Type B pancreatic cell (in vitro differentiated cells): ENCODE data around the gene RIMBP2. TPM values are rescaled to one million over a fixed set of nuclear protein-coding genes. Genes with fewer than 3 reads are reported as not detected.

ENCODE experiments used
- DNase-seq: peaks from one replicate; pipeline ENCODE4 v3.0.0; 2021; ENCODE audit warnings: mixed read lengths; ENCODE audit not compliant: unreplicated experiment; ENCODE audit errors: extremely low spot score
- H3K27ac Mint-ChIP-seq: 2 replicates; pipeline ENCODE4 v1.8.0; 2021; ENCODE audit warnings: mild to moderate bottlenecking, mixed read lengths
- H3K27me3 Mint-ChIP-seq: 2 replicates; pipeline ENCODE4 v1.8.0; 2021; ENCODE audit warnings: mixed read lengths
- H3K36me3 Mint-ChIP-seq: 2 replicates; pipeline ENCODE4 v1.8.0; 2021; ENCODE audit warnings: mixed read lengths
- H3K4me1 Mint-ChIP-seq: one replicate; pipeline ENCODE4 v1.8.0; 2021; ENCODE audit warnings: mixed read lengths; ENCODE audit not compliant: unreplicated experiment
- H3K4me3 Mint-ChIP-seq: 2 replicates; pipeline ENCODE4 v1.8.0; 2021; ENCODE audit warnings: mild to moderate bottlenecking, mixed read lengths
- H3K9me3 Mint-ChIP-seq: 2 replicates; pipeline ENCODE4 v1.8.0; 2021; ENCODE audit warnings: mixed read lengths
- total RNA-seq: library from RNA; stranded (reverse); gene quantifications from 2 replicates; pipeline ENCODE4 v1.2.1, GENCODE V29; 2021; ENCODE audit warnings: low replicate concordance
- TF ChIP-seq, protein P1 (sequence below): fragments of 200-600 bp; sonication (generic); conservative IDR thresholded peaks from 2 replicates; pipeline ENCODE4 v1.5.0; 2021; ENCODE audit warnings: antibody characterized with exemption, mild to moderate bottlenecking

Gene RIMBP2
- total RNA-seq, 1 donor from 2014 or later: 23.7 TPM

GRCh38 chr12:130729344-130729743 is 13.2 kb upstream of the RIMBP2 start:
- DNase-seq: no peak
- TF ChIP-seq, protein P1, sequence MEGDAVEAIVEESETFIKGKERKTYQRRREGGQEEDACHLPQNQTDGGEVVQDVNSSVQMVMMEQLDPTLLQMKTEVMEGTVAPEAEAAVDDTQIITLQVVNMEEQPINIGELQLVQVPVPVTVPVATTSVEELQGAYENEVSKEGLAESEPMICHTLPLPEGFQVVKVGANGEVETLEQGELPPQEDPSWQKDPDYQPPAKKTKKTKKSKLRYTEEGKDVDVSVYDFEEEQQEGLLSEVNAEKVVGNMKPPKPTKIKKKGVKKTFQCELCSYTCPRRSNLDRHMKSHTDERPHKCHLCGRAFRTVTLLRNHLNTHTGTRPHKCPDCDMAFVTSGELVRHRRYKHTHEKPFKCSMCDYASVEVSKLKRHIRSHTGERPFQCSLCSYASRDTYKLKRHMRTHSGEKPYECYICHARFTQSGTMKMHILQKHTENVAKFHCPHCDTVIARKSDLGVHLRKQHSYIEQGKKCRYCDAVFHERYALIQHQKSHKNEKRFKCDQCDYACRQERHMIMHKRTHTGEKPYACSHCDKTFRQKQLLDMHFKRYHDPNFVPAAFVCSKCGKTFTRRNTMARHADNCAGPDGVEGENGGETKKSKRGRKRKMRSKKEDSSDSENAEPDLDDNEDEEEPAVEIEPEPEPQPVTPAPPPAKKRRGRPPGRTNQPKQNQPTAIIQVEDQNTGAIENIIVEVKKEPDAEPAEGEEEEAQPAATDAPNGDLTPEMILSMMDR: no peak
- Mint-ChIP-seq H3K4me1 (peaks cover 12% of the 10 kb centered on the region), H3K27me3 (peaks cover 7% of the 10 kb centered on the region), H3K9me3 (no peaks in the 10 kb centered on the region), H3K27ac (no peak overlapping the region), H3K36me3 (no peaks in the 10 kb centered on the region), H3K4me3 (no peak overlapping the region)

GRCh38 chr12:130728158-130729058 is 12.3 kb upstream of the RIMBP2 start:
- no peaks in the 10 kb centered on the region for H3K36me3 Mint-ChIP-seq
- H3K4me1 Mint-ChIP-seq: peaks cover 12% of the 10 kb centered on the region
- H3K4me3 Mint-ChIP-seq: no peak overlapping the region
- TF ChIP-seq, protein P1: no peak
- DNase-seq: no peak
- H3K27me3 Mint-ChIP-seq: peaks cover 1% of the 10 kb centered on the region
- no peaks in the 10 kb centered on the region for H3K9me3 Mint-ChIP-seq
- H3K27ac Mint-ChIP-seq: no peak overlapping the region

- H3K36me3 Mint-ChIP-seq: no peaks in the 10 kb centered on the region
- TF ChIP-seq, protein P1: no peak
- H3K4me1 Mint-ChIP-seq: peaks cover 23% of the 10 kb centered on the region
- H3K4me3 Mint-ChIP-seq: no peak overlapping the region
- peaks cover 8% of the 10 kb centered on the region for H3K27me3 Mint-ChIP-seq
- no peak overlapping the region for H3K27ac Mint-ChIP-seq
- no peaks in the 10 kb centered on the region for H3K9me3 Mint-ChIP-seq
- no peak for DNase-seq
These were observed 3.3 kb upstream of the RIMBP2 start for GRCh38 chr12:130719263-130719859.

DNA sequence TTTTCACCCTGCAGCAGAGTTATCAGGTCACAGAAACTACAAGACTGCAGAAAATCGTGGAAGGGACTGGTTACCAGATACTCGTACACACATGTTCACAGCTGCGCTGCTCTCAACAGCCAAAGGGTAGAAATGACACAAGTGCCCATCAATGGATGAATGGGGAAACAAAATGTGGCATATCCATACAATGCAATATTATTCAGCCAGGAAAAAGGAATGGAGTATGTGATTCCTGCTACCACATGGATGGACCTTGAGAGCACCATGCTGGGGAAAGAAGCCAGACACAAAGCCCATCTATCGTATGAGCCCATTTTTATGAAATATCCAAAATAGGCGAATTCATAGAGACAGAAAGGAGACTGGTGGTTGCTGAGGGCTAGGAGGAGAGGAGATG is 1.7 kb upstream of the RIMBP2 start:
- Mint-ChIP-seq H3K4me3 (peak overlapping the region; percentile 88), H3K4me1 (peaks cover 24% of the 10 kb centered on the region), H3K27ac (no peak overlapping the region), H3K36me3 (no peaks in the 10 kb centered on the region), H3K9me3 (no peaks in the 10 kb centered on the region), H3K27me3 (peaks cover 14% of the 10 kb centered on the region)
- TF ChIP-seq, protein P1: no peak
- DNase-seq: no peak

GRCh38 chr12:130716969-130717366 is 869 bp upstream of the RIMBP2 start:
- H3K27me3 Mint-ChIP-seq: peaks cover 19% of the 10 kb centered on the region
- TF ChIP-seq, protein P1: no peak
- no peak overlapping the region for H3K27ac Mint-ChIP-seq
- DNase-seq: no peak
- H3K4me3 Mint-ChIP-seq: peak overlapping the region; percentile 88
- no peaks in the 10 kb centered on the region for H3K9me3 Mint-ChIP-seq
- H3K4me1 Mint-ChIP-seq: peaks cover 30% of the 10 kb centered on the region
- no peaks in the 10 kb centered on the region for H3K36me3 Mint-ChIP-seq
